Mucosa of rectum (tissue), 2 donors: Measurements from ENCODE around the gene UFC1.

Experiments used
- H3K27ac ChIP-seq, 2 donors: one replicate each; pipeline ENCODE4 v1.7.0; 2013; ENCODE audit warnings: inconsistent platforms in 2 of 2, low read depth in 2 of 2, low read length in 2 of 2
- H3K27me3 ChIP-seq, 2 donors: one replicate each; pipeline ENCODE4 v1.7.0; 2013; ENCODE audit warnings: low read length in 2 of 2; ENCODE audit not compliant: control insufficient read depth in 2 of 2, insufficient read depth in 2 of 2
- H3K36me3 ChIP-seq, 2 donors: one replicate each; pipeline ENCODE4 v1.7.0; 2013; ENCODE audit warnings: low read length in 2 of 2; ENCODE audit not compliant: control insufficient read depth in 2 of 2, insufficient read depth in 2 of 2
- H3K4me1 ChIP-seq, 2 donors: one replicate each; pipeline ENCODE4 v1.7.0; 2013; ENCODE audit warnings: low read length in 2 of 2, mild to moderate bottlenecking in 1 of 2; ENCODE audit not compliant: control insufficient read depth in 2 of 2, insufficient read depth in 2 of 2
- H3K4me3 ChIP-seq, 2 donors: one replicate each; pipeline ENCODE4 v1.7.0; 2013; ENCODE audit warnings: low read length in 2 of 2
- H3K9ac ChIP-seq, 2 donors: one replicate each; pipeline ENCODE4 v1.7.0; 2013; ENCODE audit warnings: low read length in 2 of 2, low read depth in 1 of 2, mild to moderate bottlenecking in 1 of 2
- H3K9me3 ChIP-seq, 2 donors: one replicate each; pipeline ENCODE4 v1.7.0; 2013; ENCODE audit warnings: low read length in 2 of 2; ENCODE audit not compliant: control insufficient read depth in 2 of 2
- donor health status: healthy.
- donor health status: Normal muscosa, but diverticular disease.

The UFC1 gene

GRCh38 chr1:161198194-161198896, 44.6 kb downstream of the UFC1 start:
- peak overlapping the region in 1 of 2 donors; percentile 48 for H3K9ac ChIP-seq
- H3K27me3 ChIP-seq = no peaks in the 10 kb centered on the region
- peaks cover 37 to 38% of the 10 kb centered on the region in 2 donors for H3K4me1 ChIP-seq
- peaks cover 0 to under 1% of the 10 kb centered on the region in 2 donors for H3K36me3 ChIP-seq
- peak overlapping the region; percentile 38 to 53 for H3K4me3 ChIP-seq
- peak overlapping the region; percentile 66 to 97 for H3K27ac ChIP-seq
- H3K9me3 ChIP-seq = no peaks in the 10 kb centered on the region

- H3K9ac ChIP-seq = peak within 1 kb of the TSS; percentile 47 to 48
- peaks cover 4 to 7% of the 10 kb centered on the region in 2 donors for H3K36me3 ChIP-seq
- no peaks in the 10 kb centered on the region for H3K9me3 ChIP-seq
- H3K27ac ChIP-seq = peak within 1 kb of the TSS; percentile 66 to 97
- H3K4me1 ChIP-seq = peaks cover 42% of the 10 kb centered on the region in 2 donors
- peak within 1 kb of the TSS; percentile 38 to 53 for H3K4me3 ChIP-seq
- no peaks in the 10 kb centered on the region for H3K27me3 ChIP-seq
These were observed 45.2 kb downstream of the UFC1 start, which contains the start of gene ADAMTS4 for GRCh38 chr1:161198897-161199431. Gene ADAMTS4 (minus strand): TSS chr1:161199054. CDS start chr1:161198627, 427 bp downstream.

DNA sequence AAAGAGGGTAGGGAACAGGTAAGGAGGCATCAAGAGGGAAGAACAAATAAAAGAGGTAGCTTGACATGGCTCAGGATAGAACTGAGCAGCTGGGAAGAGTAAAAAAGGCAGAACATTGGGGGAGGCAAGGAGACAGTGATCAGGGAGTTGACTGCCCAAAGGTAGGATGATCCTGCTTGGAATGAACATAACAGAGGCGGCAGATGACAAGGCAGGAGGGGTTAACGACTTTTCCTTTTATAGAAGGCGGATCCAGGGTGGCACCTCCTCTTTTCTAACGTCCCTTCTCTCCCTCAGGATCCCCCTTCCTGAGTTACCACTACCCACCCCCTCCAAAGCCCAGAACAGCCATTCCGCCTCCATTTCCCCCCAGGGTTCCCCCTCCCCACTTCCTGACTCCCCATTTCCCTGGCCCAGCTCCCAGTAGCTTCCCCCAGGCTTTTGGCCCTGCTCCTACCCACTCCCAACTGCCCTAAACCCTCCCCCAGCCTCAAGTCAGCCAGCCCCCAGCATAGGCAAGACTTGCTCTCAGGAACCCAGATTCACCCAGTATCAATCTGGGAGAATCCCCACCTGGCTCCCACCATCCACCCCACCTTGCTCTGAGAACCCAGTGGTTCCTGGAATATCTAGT, 45.8 kb downstream of the UFC1 start:
- Histone ChIP-seq H3K27me3 (no peaks in the 10 kb centered on the region), H3K4me3 (no peak overlapping the region), H3K4me1 (peaks cover 39 to 42% of the 10 kb centered on the region in 2 donors), H3K27ac (peak overlapping the region; percentile 66 to 97), H3K36me3 (peaks cover 4 to 13% of the 10 kb centered on the region in 2 donors), H3K9me3 (no peaks in the 10 kb centered on the region), H3K9ac (peak overlapping the region in 1 of 2 donors; percentile 47)

DNA sequence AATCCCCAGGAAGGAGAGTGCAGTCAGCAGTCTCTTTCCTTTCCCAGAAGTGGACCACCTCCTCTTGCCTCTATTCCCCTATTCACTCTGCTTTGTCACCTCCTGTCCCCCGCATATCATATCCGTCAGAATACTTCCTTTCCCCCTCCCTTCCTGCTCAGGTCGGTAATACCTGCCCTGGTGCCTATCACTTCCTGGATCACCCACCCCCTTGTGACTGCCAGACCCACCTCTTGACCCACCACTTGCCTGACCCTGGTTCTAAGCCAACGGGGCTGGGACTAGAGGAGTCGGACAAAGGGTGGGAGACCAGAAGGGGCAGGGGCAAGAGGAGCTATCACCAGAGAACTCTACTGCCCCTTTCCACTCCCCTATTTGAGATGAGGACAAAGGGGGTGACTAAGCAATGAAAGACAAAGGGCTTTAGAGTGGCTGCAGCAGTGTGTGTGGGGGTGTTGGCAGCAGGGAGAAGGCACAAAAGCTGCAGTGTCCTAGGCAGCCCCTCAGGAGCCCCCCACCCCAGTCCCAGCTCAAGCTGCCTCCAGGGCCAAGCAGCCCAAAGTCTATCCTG, 46.7 kb downstream of the UFC1 start:
- Histone ChIP-seq H3K27ac (peak overlapping the region; percentile 96 to 97), H3K36me3 (peaks cover 7 to 18% of the 10 kb centered on the region in 2 donors), H3K9me3 (no peaks in the 10 kb centered on the region), H3K27me3 (no peaks in the 10 kb centered on the region), H3K4me1 (peaks cover 38 to 42% of the 10 kb centered on the region in 2 donors), H3K9ac (peak overlapping the region in 1 of 2 donors; percentile 28), H3K4me3 (no peak overlapping the region)

GRCh38 chr1:161200992-161201835, 47.4 kb downstream of the UFC1 start:
- peak overlapping the region; percentile 84 to 100 for H3K9ac ChIP-seq
- H3K4me1 ChIP-seq = peaks cover 38 to 42% of the 10 kb centered on the region in 2 donors
- peaks cover 11 to 25% of the 10 kb centered on the region in 2 donors for H3K36me3 ChIP-seq
- peak overlapping the region; percentile 80 to 99 for H3K4me3 ChIP-seq
- H3K9me3 ChIP-seq = no peaks in the 10 kb centered on the region
- peak overlapping the region; percentile 96 to 97 for H3K27ac ChIP-seq
- no peaks in the 10 kb centered on the region for H3K27me3 ChIP-seq

DNA sequence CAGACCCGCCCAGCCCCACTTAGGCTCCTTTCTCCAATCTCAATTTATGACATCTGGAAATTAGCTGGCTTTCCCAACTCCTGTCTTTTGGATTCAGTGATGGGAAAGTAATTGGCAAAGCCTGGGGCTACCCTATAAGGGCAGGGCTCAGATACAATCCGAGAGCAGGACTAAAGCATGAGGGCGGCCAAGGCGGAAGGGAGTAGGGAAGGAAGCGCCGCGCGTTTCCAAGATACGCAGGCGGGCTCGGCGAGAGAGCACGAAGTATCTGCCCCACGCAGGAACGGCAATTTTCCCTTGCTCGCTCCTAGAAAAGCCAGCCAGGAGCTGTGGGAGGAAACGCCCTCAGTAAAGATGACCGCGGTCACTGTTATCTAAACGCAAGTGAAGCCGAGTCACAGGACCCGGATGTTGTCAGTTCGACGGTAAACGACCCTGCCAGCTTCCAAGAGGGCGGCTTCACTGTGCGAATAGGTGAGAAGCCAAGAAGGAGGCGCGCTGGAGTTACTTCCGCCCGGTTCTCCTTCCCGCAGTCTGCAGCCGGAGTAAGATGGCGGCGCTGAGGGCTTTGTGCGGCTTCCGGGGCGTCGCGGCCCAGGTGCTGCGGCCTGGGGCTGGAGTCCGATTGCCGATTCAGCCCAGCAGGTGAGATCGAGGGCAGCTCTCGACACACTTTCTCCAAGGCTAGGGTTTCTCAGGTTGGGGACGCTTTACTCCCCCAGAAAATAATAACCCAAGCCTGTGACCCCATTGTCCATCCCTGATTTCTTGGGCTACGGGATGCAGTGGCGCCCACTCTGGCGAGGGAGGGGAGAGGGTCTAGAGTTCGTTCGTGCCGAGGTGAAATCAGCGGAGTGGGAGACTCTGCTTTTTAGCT, 48.3 kb downstream of the UFC1 start, which contains the start of gene NDUFS2:
Gene NDUFS2, plus strand, starts transcription at position 532 of the 877 bp plus-strand sequence. Its CDS starts 19 bp downstream, at position 551.
- H3K4me3 ChIP-seq = peak within 1 kb of the TSS; percentile 80 to 99
- H3K27ac ChIP-seq = peak within 1 kb of the TSS; percentile 96 to 97
- H3K9ac ChIP-seq = peak within 1 kb of the TSS; percentile 84 to 100
- no peaks in the 10 kb centered on the region for H3K9me3 ChIP-seq
- no peaks in the 10 kb centered on the region for H3K27me3 ChIP-seq
- H3K36me3 ChIP-seq = peaks cover 19 to 34% of the 10 kb centered on the region in 2 donors
- H3K4me1 ChIP-seq = peaks cover 35 to 37% of the 10 kb centered on the region in 2 donors

DNA sequence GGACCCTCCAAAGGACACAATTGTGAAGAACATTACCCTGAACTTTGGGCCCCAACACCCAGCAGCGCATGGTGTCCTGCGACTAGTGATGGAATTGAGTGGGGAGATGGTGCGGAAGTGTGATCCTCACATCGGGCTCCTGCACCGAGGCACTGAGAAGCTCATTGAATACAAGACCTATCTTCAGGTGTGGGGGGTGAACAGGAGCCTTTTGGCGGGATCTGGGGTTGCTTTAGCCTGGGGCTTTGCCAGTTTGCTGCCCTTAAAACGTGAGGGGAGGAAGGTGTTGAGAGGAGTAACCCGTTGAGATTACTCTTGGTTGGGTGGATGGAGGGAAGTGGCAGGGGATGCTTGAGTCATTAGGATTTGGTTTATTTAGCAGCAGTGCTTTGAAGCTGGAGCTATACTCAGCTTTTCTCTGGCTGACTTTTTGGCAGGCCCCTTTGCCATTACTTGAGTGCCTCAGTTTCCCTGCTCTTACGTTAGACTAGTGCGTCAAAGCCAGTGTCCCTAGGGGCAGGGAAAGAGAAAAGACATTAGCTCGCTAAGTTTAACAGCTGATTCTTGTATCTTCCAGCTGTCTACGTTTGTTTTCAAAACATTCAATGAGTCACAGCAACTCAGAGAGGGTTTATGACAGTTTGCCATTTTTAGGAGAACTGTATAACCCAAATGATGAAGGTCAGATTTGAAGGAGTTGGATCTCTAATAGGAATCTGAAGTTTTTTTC, 52.8 kb downstream of the UFC1 start:
- Histone ChIP-seq H3K27ac (peak overlapping the region; percentile 62 to 75), H3K9ac (no peak overlapping the region), H3K4me3 (no peak overlapping the region), H3K9me3 (no peaks in the 10 kb centered on the region), H3K27me3 (no peaks in the 10 kb centered on the region), H3K36me3 (peaks cover 46 to 66% of the 10 kb centered on the region in 2 donors), H3K4me1 (peaks cover 11 to 14% of the 10 kb centered on the region in 2 donors)

GRCh38 chr1:161207173-161207572, 53.4 kb downstream of the UFC1 start:
- Histone ChIP-seq H3K27me3 (no peaks in the 10 kb centered on the region), H3K4me3 (no peak overlapping the region), H3K36me3 (peaks cover 48 to 72% of the 10 kb centered on the region in 2 donors), H3K4me1 (peaks cover 9 to 11% of the 10 kb centered on the region in 2 donors), H3K27ac (peak overlapping the region; percentile 62 to 75), H3K9ac (no peak overlapping the region), H3K9me3 (no peaks in the 10 kb centered on the region)
